Posterior vena cava (tissue), 2 donors: Measurements from ENCODE around the gene NRAP. TPM values are rescaled to one million over a fixed set of nuclear protein-coding genes. Genes with fewer than 3 reads are reported as not detected.

Experiments used
- DNase-seq: peaks from one replicate; pipeline ENCODE4 v3.0.0-alpha.2; 2020; ENCODE audit warnings: low spot score
- intact Hi-C, 2 donors: fragments of 100-400 bp; cut with DNase I; formaldehyde crosslinking; loops; one replicate each; pipeline versions ENCODE4 v1.14.1 to v1.14.2; 2022 to 2023
- total RNA-seq, 2 donors: library from RNA; stranded (reverse); fragmentation: NEBNext Ultra II Directional; extraction: Animal tissue kit (Norgen Biotek cat#: 25700); gene quantifications; one replicate each; pipeline ENCODE4 v1.2.1, GENCODE V29; 2021
- donor health status: DM: yes; HTN: yes; CAD: no.
- donor health status: DM: yes; HTN: yes; CAD: no.

NRAP gene
- total RNA-seq, 2 donors from 2014 or later: 0.09 TPM; not detected in 1

GRCh38 chr10:113543107-113543955 is 120.5 kb downstream of the NRAP start:
- intact Hi-C loops: no loop called here

GRCh38 chr10:113541549-113541927 is 122.3 kb downstream of the NRAP start:
- intact Hi-C loops: no loop called here
- no peak for DNase-seq

More at GRCh38 chr10:113543107-113543955, 120.5 kb downstream of the NRAP start:
- DNase-seq: no peak

GRCh38 chr10:113540845-113541548 is 122.8 kb downstream of the NRAP start:
- intact Hi-C loops: no loop called here

GRCh38 chr10:113539789-113540188 is 124.1 kb downstream of the NRAP start:
- intact Hi-C loops: no loop called here
- DNase-seq: peak; percentile 86

More at GRCh38 chr10:113540845-113541548, 122.8 kb downstream of the NRAP start:
- DNase-seq: no peak

Other genes with a start within 250 kb of the NRAP start
- gene HABP2, start 111.0 kb downstream of the NRAP start, total RNA-seq: not detected
- gene CASP7, start 15.9 kb upstream of the NRAP start, total RNA-seq: 10 to 100 TPM; 12.5 to 20.1 TPM
- not detected for gene PLEKHS1, start 87.6 kb upstream of the NRAP start, total RNA-seq
- gene DCLRE1A, start 190.0 kb upstream of the NRAP start, total RNA-seq: 1 to 10 TPM; 5.0 to 5.5 TPM
- 10 to 100 TPM; 30.9 to 37.5 TPM for gene NHLRC2, start 190.6 kb upstream of the NRAP start, total RNA-seq